Activated naive CD4-positive, alpha-beta T cell treated with anti-CD3 and anti-CD28 coated beads, Interleukin-2, amount 50 U/mL, for 16 hours (primary cell): ENCODE measurements around the gene IKBKE.

Source experiments
- DNase-seq: peaks from one replicate; pipeline ENCODE4 v3.0.0-alpha.2; 2020

The IKBKE gene

DNA sequence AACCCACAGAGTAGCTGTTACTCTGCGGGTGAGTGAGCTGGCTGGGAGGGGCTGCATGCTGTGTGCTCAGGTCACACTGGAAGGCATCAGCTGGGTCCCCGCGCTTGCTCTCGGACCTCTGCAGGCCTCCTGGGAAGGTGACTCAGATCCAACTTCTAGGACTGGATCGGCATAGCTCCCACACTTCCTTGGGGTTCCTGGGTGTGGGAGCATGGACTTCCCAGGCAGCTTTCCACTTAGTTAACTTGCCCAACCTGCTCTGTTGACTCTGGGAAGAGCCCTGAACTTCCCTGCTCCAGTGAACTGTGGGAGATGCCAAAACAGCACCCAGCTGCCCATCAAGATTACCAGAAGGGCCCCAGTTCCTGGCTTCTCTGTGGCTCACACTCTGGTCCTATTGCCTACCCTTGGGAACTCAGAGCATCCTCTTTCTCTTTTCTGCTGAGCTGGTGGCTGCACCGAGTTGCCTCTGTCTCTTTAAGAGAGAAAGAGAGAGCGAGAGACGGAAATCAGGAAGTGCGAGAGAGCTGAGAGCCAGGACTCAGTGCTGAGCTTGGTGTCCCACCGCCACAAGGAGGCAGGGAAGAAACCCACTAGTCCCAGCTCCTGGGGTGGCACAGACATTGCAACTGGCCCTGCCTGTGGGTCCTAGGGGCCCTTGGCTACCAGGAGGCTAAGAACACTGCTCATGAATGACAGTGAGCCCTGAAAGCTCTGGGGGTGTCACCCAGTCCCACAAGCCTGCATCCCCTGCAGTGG lies at the start of gene IKBKE:
IKBKE (plus strand) TSS at position 544 of the 759 bp plus-strand sequence. CDS start 2,752 bp downstream, outside the sequence.
- DNase-seq: peak; percentile 42

DNA sequence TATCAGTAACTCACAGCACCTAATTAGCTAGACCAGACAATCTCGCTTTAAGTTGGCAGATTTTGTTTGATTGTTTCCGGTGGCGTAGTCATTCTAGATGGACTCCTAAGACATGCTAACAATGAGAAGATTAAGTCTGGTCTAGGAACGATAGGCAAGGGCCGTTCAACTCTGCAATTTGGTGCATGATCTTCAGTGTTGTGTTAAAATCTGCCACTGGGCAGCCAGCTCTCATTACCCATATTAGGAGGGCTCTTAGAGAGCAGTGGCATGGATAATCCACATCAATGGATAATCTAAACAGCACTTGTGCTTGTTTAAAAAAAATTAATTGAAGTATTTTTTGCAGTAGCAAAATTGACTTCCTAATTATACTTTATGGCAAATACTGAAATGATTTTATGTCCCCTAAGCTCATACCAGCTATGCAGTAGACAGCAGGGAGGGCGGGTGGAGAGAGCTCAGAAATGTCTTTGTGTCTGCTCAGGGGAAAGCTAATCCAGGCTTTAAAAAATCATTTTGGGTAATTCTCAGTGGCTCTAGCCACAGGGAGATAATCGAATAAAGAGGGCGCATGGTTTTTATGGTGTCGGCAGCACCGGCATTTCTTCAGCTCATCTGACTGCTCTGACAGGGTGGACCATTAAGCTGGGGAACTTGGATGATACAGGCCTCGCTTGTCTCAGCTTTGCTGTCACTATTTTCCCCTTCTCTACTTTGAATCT lies 48.5 kb upstream of the IKBKE start:
- DNase-seq: no peak

DNA sequence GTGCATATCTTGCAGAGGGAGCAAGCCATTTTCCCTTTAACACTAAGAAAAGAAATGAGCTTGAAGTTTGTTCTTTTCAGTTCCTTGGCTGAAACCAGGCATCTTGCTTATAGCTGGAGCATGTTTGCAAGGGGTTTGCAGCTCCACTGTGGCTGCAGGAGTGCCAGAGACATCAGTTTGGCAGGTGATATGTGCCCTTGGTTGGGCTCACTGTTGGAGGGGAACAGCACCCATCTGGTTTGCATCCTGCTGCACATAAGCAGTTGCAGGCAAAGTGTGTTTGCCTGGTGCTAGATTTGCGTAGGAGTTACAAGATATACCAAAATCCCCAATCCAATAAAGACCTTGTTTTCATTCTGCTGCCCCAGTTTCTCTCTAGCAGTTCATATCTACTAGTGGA lies 47.8 kb upstream of the IKBKE start:
- no peak for DNase-seq

DNA sequence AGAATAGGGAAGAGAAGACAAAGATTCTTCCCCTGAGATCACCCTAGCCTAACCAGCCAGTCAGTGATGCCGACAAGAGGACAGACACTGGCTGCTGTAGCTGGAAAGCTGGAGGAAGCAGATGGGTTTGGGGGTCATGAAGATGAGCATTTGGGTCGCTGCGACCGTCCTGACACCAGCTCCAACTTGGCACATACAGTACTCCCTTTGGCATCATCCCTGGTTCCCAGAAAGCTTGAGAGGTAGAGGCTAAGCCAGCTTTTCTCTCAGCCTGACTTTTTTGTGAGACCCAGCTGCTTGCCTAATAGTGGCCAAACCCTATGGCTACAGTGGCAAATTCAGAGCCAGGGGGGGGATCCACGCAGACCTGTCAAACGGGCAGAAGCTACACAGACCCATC lies 43.0 kb upstream of the IKBKE start:
- no peak for DNase-seq

DNA sequence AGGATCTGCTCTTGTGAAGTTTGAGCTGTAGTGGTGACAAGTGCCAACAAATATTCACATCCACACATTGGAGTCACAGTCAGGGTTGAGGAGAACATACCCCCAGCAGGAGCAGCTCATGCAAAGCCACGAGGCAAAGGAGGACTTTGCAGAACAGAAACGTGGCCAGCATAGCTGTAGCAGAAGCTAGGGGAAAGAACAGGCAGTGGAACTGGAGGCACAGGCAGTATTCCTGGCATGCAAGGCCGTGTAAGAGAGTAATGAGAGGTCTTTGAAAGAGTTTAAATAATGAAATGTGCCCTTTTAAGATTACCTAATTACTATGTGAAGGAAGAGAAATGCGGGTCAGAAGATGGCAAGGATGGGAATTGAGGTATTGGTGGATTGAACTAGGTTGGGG lies 40.9 kb upstream of the IKBKE start:
- no peak for DNase-seq

DNA sequence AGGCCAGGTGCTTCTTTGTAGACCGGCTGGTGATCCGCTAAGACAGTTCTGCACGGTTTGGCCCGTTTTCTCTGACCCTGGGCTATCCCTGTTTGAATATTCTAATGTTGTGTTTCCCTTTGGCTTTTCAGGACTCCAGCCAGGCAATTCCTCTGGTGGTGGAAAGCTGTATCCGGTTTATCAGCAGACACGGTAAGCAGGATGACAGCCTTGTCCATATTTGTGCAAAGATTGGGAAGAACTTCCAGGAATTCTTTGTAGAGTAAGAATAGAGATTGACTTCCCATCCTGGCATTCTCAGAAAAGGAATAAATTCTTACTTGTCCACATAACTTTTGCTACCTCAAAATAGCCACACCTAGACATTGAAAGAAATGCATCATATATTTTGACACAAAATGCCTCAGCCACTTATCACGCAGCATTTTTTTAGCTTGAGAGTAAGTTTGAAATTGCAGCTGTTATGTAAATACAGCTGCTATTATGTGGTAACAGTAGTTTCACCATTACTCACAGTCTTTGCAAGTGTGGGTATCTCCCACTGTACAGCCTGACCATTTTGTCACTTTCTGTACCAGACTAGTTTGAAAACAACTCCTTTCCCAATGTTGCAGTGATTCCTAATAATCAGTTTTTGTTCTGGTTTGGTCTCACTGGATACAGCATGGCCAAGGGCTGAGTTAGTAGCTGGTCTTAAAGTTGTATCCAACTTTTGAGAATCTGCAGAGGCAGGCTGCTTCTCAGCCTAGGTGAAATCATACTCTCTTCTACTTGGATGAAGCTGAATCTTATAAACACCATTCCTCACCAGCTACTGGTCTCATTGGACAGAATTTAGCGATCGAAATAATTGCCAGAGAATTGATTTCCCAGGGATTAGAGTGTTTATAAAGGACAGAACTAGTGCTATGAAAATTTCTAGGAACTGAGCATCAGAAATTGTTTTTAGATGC lies 40.0 kb upstream of the IKBKE start:
- DNase-seq: no peak

DNA sequence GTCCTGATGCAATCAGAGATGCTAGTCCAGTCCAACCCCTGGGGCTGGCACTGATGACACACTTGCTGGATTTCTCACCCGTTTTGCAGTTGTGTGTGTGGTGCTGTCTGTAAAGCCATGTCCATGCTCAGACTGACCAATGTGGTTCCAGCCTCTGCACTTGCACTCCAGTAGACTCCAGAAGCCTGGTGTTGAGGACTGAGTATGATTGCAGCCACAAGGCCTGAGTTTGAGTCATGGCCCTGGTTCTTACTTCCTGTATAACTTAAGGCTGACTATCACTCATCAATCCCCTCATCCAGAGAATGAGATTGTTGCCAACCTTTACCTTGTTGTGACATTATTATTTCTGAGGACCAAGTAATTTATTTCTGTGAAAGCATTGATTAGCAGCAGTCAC lies 34.8 kb upstream of the IKBKE start:
- DNase-seq: no peak

DNA sequence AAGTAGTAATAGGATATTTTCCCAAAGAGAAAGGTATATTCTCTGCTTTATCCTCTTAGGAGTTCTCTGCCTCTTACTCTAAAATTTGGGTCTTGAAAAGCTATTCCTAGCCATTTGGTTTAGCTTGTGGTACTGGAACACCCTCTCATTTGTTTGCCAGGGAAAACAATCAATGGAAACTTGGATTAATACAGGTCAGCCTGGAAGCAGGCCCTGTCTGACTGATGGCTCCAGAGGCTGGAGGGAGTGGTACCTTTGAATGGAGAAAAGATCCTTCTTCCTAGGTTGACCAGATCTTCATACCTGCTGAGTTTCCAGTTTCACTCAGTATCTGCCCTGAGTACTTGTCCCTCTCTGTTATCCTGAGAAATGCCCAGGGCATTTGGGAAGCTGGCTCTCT lies 31.7 kb upstream of the IKBKE start:
- no peak for DNase-seq

DNA sequence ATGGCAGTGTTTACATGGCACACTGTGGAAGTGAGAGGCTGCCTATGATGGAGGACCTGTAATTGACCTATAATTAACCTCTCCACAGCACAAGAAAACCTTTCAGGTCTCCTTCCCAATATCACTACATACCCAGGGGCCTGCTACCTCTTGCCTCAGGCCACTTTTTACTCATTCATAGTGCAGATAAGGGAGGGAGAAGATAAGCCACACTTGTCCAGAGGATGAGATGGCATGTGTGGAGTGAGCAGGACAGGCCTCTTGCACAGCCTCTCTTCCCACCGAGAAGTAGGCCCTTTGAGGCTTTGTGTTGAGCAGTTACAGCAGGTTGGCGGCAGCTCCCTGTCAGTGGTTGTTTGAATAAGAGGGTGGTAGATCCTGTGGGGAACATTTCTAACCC lies 31.1 kb upstream of the IKBKE start:
- no peak for DNase-seq

DNA sequence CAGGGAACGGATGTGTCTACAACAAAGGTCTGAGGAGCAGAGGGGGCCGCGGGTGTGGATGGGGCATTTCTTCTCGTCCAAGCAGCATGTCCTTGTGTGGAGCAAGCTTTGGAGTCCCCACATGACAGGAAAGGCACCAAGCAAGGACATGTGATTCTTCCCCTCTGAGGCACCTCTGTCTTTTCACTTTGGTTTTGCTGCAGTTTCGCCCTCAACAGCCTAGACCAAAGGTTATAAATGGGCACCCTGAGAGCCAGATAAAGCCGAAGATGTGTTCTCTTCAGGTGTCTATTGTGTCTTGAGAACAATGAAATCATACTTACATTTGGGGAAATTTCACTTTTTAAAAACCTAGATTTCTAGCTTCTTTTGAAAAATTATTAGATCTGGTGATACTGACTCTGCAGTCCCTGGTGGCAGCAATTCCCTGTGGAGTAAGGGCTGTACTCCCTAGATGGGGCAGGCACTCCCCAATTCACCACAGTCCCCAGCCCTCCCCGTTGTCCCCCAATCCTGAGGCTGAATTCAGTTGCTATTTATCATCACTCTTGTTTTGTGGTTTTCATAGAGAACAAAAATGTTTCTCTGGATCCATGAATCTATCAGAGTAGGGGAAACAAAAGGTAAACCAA lies 28.8 kb upstream of the IKBKE start:
- DNase-seq: no peak

DNA sequence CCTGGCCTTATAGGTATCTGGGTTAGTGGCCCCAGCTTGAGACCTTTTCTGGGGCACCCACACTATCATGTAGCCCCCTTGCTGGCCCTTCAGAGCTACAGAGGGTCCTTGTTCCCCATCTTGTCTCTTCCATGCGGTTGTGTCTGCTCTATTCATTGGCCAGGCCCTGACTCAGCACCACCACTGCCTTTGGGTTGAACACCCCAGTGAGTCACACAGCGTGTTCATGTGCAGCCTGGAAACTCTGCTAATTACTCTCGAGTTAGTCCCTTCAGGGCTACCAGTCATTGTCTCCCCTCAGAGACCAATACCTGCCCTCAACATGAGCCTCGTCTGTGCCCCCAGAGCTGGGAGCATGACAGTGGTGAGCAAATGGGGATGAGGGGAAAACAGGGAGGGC lies 28.2 kb upstream of the IKBKE start:
- DNase-seq: no peak

DNA sequence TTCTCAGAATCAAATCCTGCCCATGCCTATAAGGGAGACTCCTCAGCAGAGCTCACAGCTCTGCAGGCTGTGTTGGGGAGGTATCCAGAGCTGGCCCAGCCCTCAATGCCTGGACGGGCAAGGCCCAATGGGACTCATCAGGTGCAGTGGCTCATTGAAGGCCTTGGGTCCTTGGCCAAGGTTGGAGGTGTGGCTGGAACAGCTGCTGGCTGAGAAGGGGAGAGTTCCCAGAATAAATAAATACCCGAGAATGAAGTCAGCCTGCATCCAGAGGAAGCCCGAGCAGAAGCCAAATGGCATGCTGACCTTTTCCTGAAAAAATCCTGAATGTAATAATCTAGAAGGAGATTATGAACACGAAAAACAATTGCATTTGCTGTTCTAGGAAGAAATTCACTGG lies 25.2 kb upstream of the IKBKE start:
- no peak for DNase-seq

DNA sequence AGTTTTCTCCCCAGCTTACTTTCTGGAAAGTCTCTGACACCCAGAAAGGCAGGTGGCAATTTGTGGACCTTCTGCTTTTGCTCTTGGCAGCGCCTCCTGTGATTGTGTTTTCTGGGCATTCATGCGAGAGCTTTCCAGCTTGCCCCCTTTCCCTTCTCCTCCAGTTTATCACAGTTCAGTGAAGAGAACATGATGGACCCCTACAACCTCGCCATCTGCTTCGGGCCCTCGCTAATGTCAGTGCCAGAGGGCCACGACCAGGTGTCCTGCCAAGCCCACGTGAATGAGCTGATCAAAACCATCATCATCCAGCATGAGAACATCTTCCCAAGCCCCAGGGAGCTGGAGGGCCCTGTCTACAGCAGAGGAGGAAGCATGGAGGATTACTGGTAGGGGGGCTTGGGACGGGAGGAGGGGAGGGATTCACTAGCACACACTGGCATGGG lies 24.3 kb upstream of the IKBKE start:
- no peak for DNase-seq

DNA sequence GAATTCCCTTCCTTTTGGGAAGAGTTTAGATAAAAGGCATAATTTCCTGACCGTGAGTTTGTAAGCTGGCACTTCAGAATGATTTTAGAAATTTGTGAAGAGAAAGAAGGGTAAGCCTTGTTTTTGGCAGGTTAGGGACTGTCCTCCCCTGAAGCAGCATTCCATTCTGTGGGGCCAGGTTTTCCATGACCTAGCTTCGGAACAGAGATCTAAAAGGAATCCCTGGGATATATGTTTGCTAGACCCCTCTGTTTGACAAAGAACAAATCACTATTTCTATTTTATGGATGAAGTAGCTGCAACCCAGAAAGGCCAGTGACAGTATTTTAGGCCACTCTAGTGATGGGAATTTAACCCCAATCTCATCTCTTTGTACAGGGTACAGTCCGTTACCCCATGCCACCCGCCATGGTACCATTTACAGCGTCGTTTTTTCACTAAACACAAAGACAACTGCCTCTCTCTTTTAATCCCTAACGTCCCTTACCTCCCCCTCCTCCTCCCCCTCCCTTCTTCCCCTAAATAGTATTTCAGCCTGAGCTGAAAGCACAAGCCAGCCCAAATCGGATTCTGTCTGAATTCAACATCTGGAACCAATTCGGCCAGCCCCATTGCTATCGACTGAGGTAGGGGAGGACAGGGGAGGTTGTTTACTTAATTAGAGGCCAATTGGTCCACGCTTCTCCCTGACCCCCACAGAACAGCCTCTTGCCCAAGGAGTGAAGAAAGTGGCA lies 23.4 kb upstream of the IKBKE start:
- DNase-seq: no peak

DNA sequence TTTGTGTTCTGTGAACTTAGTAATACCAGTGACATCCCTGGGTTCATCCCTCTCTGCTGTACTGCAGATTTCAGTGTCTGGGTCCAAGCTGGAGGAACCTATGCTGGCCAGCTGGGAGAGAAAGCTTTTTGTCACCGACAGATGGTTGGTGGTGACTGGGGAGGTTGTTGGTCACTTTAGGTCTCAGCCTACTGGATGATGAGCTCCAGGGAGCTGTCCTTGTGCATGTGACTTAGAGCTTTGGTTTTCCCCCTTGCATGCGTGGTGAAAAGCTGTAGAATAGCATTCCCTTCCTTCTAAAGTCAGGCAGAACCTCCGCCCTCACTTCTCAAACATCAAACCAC lies 22.9 kb upstream of the IKBKE start:
- no peak for DNase-seq

DNA sequence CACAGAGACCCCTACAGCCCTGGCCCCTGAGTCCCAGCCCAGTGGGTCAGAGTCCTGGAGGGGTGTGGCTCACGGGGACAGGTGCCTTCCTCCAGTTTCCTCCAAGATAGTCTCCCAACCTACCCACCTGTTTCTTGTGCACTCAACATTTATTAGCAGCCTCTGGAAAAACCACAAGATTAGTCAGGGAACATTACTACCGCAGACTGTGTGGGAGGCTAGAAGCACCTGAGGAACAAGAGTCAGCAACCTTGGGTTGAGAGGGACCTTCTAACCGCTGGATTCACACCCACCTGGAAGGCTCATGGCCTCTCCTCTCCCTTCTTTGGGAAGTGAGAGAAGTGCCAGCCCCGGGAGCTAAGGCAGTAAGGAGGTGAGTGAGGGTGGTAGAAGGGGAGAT lies 22.5 kb upstream of the IKBKE start:
- no peak for DNase-seq

DNA sequence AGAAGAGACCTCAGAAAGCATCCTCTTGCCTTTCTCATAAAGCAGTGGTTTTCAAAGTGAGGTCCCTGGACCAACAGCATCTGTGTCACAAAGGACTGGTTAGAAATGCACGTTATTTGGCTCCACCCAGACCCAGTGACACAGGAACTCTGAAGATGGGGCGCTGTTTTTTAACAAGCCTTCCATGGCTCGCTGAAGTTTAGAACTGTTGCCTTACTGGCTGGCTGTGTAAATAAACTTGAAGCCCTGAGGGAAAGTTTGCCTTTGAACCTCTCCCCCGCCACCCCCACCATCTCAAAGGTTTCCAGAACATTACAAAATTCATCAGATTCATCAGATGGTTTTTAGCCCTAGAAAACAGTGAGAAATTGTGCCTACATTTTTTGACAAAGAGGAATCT lies 21.8 kb upstream of the IKBKE start:
- no peak for DNase-seq

DNA sequence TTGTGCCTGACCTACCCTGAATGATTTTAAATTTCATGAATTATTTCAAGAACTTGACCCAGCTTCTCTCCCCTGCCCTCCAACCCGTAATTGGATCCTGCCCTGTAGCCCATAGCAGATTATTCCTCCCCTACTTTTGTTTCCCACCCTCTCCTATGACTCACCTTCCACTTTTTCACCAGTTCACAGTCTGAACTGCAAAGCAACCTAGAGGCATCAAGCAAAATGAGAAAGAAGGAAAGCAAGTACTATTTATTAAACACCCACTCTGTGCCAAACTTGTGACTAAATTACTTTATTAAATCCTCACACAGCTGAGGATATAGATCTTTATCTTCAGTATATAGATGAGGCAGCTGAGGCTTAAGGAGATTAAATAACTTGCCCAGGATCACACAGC lies 20.7 kb upstream of the IKBKE start:
- DNase-seq: no peak

DNA sequence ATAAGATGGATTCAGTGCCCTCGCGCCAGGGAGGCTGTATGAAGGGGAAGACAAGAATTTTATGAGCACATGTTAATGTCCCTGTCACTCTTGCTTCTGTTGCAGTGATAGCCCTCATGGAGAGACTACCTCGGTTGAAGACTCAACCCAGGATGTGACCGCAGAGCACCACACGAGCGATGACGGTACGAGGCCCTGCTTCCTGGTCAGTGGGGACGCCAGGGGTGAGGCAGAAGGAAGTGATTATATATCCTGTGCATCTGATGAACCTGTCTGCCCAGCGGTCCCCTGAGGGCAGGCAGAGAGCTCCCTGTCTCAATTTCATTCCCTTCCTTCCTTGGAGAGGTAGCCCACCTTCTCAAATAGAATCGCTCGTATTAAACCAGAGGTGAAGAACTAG lies 20.0 kb upstream of the IKBKE start:
- DNase-seq: no peak

DNA sequence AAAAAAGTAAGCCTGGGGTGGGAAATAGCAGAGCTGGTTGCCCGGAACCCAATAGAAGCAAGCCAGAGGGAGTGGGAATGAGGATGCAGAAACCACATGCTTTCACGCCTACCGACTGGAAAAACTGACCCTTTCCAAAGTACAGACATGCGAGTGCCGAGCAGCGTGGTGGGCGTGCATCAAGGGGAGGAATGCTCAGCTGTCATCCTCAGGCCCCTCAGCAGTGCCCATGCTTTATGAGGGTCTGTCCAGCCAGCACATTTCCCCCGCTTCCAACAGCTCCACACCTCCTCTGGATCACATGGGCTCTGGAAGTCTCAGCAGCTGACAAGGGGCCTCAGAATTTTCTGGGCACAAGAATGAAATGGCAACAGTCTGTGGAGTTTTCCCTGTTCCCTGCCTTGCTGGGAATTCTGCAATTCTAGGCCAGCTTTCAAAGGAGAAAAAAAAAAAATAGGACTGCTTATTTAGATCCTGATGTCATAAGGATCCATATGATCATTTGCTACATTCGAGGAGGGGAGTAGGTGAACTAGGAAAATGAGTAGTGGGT lies 19.1 kb upstream of the IKBKE start:
- DNase-seq: no peak

DNA sequence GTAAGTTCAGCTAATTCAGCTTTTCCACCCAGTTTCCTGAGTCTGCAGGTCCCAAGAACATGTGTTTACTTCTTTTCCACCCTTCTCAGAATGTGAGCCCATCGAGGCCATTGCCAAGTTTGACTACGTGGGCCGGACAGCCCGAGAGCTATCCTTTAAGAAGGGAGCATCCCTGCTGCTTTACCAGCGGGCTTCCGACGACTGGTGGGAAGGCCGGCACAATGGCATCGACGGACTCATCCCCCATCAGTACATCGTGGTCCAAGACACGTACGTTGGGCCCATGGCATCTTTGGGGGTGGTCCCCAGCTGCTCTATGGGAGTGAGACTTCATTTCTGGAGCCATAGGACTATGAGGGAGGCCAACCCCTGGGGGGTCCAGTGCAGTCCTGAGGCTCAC lies 17.2 kb upstream of the IKBKE start:
- no peak for DNase-seq

DNA sequence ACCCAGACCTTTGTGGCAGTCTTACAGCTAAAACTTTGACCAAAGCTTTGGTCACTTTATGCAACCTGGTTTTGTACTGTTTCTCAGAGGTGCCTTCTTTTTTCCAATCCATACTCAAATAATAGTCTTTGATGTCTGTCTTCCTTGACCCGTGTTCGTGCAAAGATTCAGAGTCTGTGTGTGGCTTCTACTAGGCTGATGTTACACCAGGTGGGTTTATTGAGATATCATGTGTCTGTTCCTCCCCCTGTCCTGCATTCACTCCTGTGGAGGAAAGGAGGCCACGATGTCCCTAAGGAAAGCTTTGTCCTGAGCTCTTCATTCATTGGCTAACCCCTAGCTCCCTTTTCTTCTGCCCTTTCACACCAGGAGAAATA lies 15.0 kb upstream of the IKBKE start:
- no peak for DNase-seq
